RWPE1 (cell line): ENCODE data around the gene TMEM86B.

Experiments used
- CTCF ChIA-PET: fragments of 350-600 bp; sonication (Branson Sonifier 250); formaldehyde crosslinking; extraction: SDS; loops from one replicate; lab custom pipeline; 2021; lab: Yijun Ruan, JAX
- POLR2A ChIA-PET: fragments of 400-600 bp; formaldehyde crosslinking; extraction: SDS; loops from one replicate; lab custom pipeline; 2020; ENCODE audit warnings: antibody characterized with exemption; ENCODE audit not compliant: low non-redundant PET; lab: Yijun Ruan, JAX
- DNase-seq: peaks from one replicate; pipeline ENCODE4 v3.0.0; 2012; ENCODE audit warnings: low spot score
- H3K27ac ChIP-seq: fragments of 450-650 bp; 2 replicates; pipeline ENCODE4 v1.5.1; 2017
- CTCF ChIP-seq: fragments of 450-650 bp; conservative IDR thresholded peaks from 2 replicates; pipeline ENCODE4 v1.5.1; 2017; ENCODE audit warnings: low read depth, mild to moderate bottlenecking

Gene TMEM86B

GRCh38 chr19:55242517-55242916, 14.0 kb upstream of the TMEM86B start:
- no peak for DNase-seq
- TF ChIP-seq CTCF, result no peak
- ChIA-PET POLR2A (interaction anchor here (0.5 kb wide), 1 partner anchor 234 kb away, joined by 3 read pairs; no protein-coding TSS in a partner anchor), CTCF (no interaction called here)
- peak overlapping the region; percentile 23 for H3K27ac ChIP-seq

- CTCF ChIA-PET, result no interaction called here
- TF ChIP-seq CTCF, result no peak
- H3K27ac ChIP-seq, result peak overlapping the region; percentile 23
- POLR2A ChIA-PET, result interaction anchor here (0.5 kb wide), 1 partner anchor 235 kb away, joined by 3 read pairs; no protein-coding TSS in a partner anchor
- DNase-seq, result no peak
Measured at GRCh38 chr19:55241935-55242464, 13.4 kb upstream of the TMEM86B start.

GRCh38 chr19:55241143-55241934, 12.8 kb upstream of the TMEM86B start:
- DNase-seq, result no peak
- H3K27ac ChIP-seq, result no peak overlapping the region; the same call in 1 of the 2 replicates
- CTCF ChIA-PET, result interaction anchor here (0.5 kb wide), 1 partner anchor 74 kb away, joined by 3 read pairs; no protein-coding TSS in a partner anchor
- no peak for TF ChIP-seq CTCF
- POLR2A ChIA-PET, result no interaction called here

GRCh38 chr19:55240713-55241020, 12.1 kb upstream of the TMEM86B start:
- DNase-seq, result no peak
- H3K27ac ChIP-seq, result 0 out of 2 replicates have a peak overlapping the region, but pooled peaks have one; percentile 1
- ChIA-PET CTCF (no interaction called here), POLR2A (no interaction called here)
- no peak for TF ChIP-seq CTCF

GRCh38 chr19:55239004-55239403, 10.4 kb upstream of the TMEM86B start:
- ChIA-PET CTCF (interaction anchor here (0.7 kb wide), 1 partner anchor 113 kb away, joined by 4 read pairs; no protein-coding TSS in a partner anchor), POLR2A (no interaction called here)
- peak overlapping the region; percentile 9; the same call in 1 of the 2 replicates for H3K27ac ChIP-seq
- no peak for DNase-seq
- TF ChIP-seq CTCF, result no peak

GRCh38 chr19:55238030-55238429, 9.5 kb upstream of the TMEM86B start:
- CTCF ChIA-PET, result interaction anchor here (0.9 kb wide), 1 partner anchor 388 kb away, joined by 3 read pairs; no protein-coding TSS in a partner anchor
- POLR2A ChIA-PET, result no interaction called here
- no peak for DNase-seq

More at GRCh38 chr19:55238030-55238429, 9.5 kb upstream of the TMEM86B start:
- H3K27ac ChIP-seq, result 0 out of 2 replicates have a peak overlapping the region, but pooled peaks have one; percentile 6
- TF ChIP-seq CTCF, result no peak
